ENCODE measurements around the gene INPP1. TPM values are rescaled to one million over a fixed set of nuclear protein-coding genes. Genes with fewer than 3 reads are reported as not detected.

Gene INPP1
- total RNA-seq, 1 experiment from 2014 or later, result 2.3 TPM

GRCh38 chr2:190387422-190387821, 44.0 kb downstream of the INPP1 start (continued):
- TF ChIP-seq RELA (CRISPR knock-in tag; IDR thresholded peaks at IDR 0.05; ENCODE audit: borderline replicate concordance) (no peak), RORB (CRISPR knock-in tag; IDR thresholded peaks at IDR 0.05) (no peak)
- TF ChIP-seq, protein P1, sequence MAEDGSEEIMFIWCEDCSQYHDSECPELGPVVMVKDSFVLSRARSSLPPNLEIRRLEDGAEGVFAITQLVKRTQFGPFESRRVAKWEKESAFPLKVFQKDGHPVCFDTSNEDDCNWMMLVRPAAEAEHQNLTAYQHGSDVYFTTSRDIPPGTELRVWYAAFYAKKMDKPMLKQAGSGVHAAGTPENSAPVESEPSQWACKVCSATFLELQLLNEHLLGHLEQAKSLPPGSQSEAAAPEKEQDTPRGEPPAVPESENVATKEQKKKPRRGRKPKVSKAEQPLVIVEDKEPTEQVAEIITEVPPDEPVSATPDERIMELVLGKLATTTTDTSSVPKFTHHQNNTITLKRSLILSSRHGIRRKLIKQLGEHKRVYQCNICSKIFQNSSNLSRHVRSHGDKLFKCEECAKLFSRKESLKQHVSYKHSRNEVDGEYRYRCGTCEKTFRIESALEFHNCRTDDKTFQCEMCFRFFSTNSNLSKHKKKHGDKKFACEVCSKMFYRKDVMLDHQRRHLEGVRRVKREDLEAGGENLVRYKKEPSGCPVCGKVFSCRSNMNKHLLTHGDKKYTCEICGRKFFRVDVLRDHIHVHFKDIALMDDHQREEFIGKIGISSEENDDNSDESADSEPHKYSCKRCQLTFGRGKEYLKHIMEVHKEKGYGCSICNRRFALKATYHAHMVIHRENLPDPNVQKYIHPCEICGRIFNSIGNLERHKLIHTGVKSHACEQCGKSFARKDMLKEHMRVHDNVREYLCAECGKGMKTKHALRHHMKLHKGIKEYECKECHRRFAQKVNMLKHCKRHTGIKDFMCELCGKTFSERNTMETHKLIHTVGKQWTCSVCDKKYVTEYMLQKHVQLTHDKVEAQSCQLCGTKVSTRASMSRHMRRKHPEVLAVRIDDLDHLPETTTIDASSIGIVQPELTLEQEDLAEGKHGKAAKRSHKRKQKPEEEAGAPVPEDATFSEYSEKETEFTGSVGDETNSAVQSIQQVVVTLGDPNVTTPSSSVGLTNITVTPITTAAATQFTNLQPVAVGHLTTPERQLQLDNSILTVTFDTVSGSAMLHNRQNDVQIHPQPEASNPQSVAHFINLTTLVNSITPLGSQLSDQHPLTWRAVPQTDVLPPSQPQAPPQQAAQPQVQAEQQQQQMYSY (CRISPR knock-in tag; IDR thresholded peaks at IDR 0.05), result no peak

- Mint-ChIP-seq H3K36me3 (no peaks in the 10 kb centered on the region), H3K9me3 (no peaks in the 10 kb centered on the region), H3K27ac (no peak overlapping the region), H3K4me1 (no peaks in the 10 kb centered on the region), H3K27me3 (ENCODE audit: low read depth) (no peaks in the 10 kb centered on the region), H3K4me3 (no peak overlapping the region)
- DNase-seq (ENCODE audit: low spot score) (no peak), ATAC-seq (no peak)
- POLR2A ChIA-PET, result no interaction called here
- CTCF ChIA-PET, result no interaction called here
- no peak for TF ChIP-seq FOXP4 (CRISPR knock-in tag; IDR thresholded peaks at IDR 0.05)
- TF ChIP-seq GRHL2 (CRISPR knock-in tag; IDR thresholded peaks at IDR 0.05; ENCODE audit: insufficient replicate concordance, severe bottlenecking), result no peak
Observed at GRCh38 chr2:190396271-190396670, 52.9 kb downstream of the INPP1 start.

DNA sequence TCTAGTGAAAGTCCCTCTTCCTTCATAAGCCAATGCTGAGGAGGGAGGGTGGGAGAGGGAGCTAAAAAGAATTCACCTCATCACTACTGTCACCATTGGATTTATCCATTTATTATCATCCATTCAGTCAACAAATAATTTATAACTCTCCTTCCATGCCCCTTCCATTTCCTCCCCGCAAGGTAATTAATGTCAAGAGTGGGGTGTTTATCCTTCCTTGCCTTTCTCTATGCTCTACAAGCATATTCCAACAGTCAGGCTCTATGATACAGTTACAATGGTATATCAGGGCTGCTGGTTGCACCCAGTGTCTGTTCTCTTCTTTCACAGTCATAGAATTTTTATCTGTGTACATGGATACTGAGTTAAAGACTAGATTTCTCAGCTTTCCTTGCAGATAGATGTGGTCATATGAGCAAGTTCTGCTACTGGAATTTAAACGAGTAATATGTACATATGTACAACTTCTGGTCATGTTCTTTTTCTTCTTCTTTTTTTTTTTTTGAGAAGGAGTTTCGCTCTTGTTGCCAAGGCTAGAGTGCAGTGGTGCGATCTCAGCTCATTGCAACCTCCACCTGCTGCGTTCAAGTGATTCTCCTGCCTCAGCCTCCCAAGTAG, 59.7 kb downstream of the INPP1 start:
- Mint-ChIP-seq H3K4me3 (no peak overlapping the region), H3K36me3 (no peaks in the 10 kb centered on the region), H3K4me1 (no peaks in the 10 kb centered on the region; the same call in 1 of the 2 replicates), H3K9me3 (no peaks in the 10 kb centered on the region), H3K27me3 (ENCODE audit: low read depth) (no peaks in the 10 kb centered on the region), H3K27ac (no peak overlapping the region)
- POLR2A ChIA-PET, result no interaction called here
- DNase-seq (ENCODE audit: low spot score), result no peak
- CTCF ChIA-PET, result no interaction called here
- no peak for ATAC-seq
- TF ChIP-seq ESRRA (CRISPR knock-in tag; IDR thresholded peaks at IDR 0.05; ENCODE audit: borderline replicate concordance) (no peak), HMGA2 (CRISPR knock-in tag; IDR thresholded peaks at IDR 0.05) (no peak)

DNA sequence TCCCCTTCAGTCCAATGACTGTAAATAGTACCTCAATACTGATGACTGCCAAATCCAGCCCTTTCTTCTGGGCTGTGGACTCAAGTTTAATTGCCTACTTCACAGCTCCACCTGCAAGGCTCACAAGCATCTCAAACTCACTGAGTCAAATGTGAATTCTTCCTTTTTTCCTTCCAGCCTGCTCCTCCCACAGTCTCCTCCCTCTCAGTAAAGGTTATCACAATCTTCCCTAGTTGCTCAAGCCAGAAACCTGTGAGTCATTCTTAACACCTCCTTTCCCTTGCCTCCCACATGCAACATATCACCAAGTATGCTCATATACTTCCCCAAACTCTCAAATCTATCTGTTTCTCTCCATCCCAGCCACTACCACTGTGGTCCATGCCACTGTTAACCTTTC, 61.1 kb downstream of the INPP1 start:
- ATAC-seq (no peak), DNase-seq (ENCODE audit: low spot score) (no peak)
- H3K27ac Mint-ChIP-seq, result no peak overlapping the region

More for the DNA sequence above, 61.1 kb downstream of the INPP1 start:
- H3K36me3 Mint-ChIP-seq, result no peaks in the 10 kb centered on the region
- no peak overlapping the region for H3K4me3 Mint-ChIP-seq
- peaks cover 5% of the 10 kb centered on the region for H3K4me1 Mint-ChIP-seq
- TF ChIP-seq, protein P2, sequence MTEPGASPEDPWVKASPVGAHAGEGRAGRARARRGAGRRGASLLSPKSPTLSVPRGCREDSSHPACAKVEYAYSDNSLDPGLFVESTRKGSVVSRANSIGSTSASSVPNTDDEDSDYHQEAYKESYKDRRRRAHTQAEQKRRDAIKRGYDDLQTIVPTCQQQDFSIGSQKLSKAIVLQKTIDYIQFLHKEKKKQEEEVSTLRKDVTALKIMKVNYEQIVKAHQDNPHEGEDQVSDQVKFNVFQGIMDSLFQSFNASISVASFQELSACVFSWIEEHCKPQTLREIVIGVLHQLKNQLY (CRISPR knock-in tag; IDR thresholded peaks at IDR 0.05), result no peak
- TF ChIP-seq NR1H2 (CRISPR knock-in tag; IDR thresholded peaks at IDR 0.05) (no peak), ZNF219 (CRISPR knock-in tag; IDR thresholded peaks at IDR 0.05; ENCODE audit: borderline replicate concordance) (no peak), ZNF232 (CRISPR knock-in tag; IDR thresholded peaks at IDR 0.05) (no peak), GABPB1 (CRISPR knock-in tag; IDR thresholded peaks at IDR 0.05) (no peak), TEAD4 (CRISPR knock-in tag; IDR thresholded peaks at IDR 0.05) (no peak), SMAD4 (CRISPR knock-in tag; IDR thresholded peaks at IDR 0.05) (no peak), CREB1 (CRISPR knock-in tag; IDR thresholded peaks at IDR 0.05) (no peak), PREB (CRISPR knock-in tag; IDR thresholded peaks at IDR 0.05; ENCODE audit: borderline replicate concordance) (no peak)
- TF ChIP-seq, protein P3, sequence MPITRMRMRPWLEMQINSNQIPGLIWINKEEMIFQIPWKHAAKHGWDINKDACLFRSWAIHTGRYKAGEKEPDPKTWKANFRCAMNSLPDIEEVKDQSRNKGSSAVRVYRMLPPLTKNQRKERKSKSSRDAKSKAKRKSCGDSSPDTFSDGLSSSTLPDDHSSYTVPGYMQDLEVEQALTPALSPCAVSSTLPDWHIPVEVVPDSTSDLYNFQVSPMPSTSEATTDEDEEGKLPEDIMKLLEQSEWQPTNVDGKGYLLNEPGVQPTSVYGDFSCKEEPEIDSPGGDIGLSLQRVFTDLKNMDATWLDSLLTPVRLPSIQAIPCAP (CRISPR knock-in tag; IDR thresholded peaks at IDR 0.05), result no peak
- TF ChIP-seq, protein P4, sequence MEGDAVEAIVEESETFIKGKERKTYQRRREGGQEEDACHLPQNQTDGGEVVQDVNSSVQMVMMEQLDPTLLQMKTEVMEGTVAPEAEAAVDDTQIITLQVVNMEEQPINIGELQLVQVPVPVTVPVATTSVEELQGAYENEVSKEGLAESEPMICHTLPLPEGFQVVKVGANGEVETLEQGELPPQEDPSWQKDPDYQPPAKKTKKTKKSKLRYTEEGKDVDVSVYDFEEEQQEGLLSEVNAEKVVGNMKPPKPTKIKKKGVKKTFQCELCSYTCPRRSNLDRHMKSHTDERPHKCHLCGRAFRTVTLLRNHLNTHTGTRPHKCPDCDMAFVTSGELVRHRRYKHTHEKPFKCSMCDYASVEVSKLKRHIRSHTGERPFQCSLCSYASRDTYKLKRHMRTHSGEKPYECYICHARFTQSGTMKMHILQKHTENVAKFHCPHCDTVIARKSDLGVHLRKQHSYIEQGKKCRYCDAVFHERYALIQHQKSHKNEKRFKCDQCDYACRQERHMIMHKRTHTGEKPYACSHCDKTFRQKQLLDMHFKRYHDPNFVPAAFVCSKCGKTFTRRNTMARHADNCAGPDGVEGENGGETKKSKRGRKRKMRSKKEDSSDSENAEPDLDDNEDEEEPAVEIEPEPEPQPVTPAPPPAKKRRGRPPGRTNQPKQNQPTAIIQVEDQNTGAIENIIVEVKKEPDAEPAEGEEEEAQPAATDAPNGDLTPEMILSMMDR (IDR thresholded peaks at IDR 0.05), result no peak
- ChIA-PET POLR2A (no interaction called here), CTCF (no interaction called here)
- H3K9me3 Mint-ChIP-seq, result no peaks in the 10 kb centered on the region
- peaks cover 7% of the 10 kb centered on the region for H3K27me3 Mint-ChIP-seq (ENCODE audit: low read depth)

Data from WTC11 (cell line).